ENCODE measurements around the gene CLK4. TPM values are rescaled to one million over a fixed set of nuclear protein-coding genes. Genes with fewer than 3 reads are reported as not detected.

The CLK4 gene
- total and polyA plus RNA-seq, 2 of the 8 experiments (the other 6 are each of a cell fraction or from before 2014, with no cell fraction given), result 8.1 to 12.6 TPM

DNA sequence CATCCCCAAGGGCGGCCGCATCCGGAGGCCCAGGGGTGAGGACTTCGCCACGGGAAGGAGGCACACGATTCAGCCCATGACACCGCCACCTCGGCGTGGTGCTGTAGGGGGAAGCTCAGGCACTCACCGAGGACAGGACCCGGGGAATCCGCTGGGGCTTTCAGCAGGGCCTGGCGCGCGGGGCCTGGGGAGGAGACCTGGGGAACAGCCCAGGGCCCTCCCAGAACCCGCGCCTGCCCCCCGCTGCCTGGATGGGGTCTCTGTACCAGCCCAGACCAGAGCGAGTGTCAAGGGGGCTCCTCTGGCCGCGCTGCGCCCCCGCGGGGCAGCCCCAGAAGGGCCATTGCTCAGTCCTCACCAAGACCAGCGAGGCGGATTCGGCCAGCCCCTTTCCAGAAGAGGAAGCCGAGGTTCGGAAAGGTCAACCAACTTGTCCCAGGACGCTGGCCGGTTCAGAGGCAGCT is 49.4 kb downstream of the CLK4 start (continued):
- TF ChIP-seq CEBPB (IDR thresholded peaks at IDR 0.05; ENCODE audit: low read depth, low read length) (no peak), TCF12 (IDR thresholded peaks at IDR 0.05; ENCODE audit: low read depth, low read length) (no peak), RAD21 (IDR thresholded peaks at IDR 0.05 in 1 of 2, conservative IDR thresholded peaks at IDR 0.05 in 1 of 2; ENCODE audit: low read depth in 2 of 2, low read length in 2 of 2) (peak in 1 of 2 experiments; percentile 39; a peak in 3 of 4 replicates), SP1 (IDR thresholded peaks at IDR 0.05; ENCODE audit: low read depth, low read length) (no peak)

All from H1 (cell line).